GM19468 (cell line): ENCODE results near the gene SSUH2.

Experiments used
- ATAC-seq: cut with Tn5 transposase; IDR thresholded peaks from one replicate; pipeline ENCODE4 v1.9.1; 2021; ENCODE audit warnings: mild to moderate bottlenecking, moderate library complexity, moderate number of reproducible peaks; ENCODE audit not compliant: unreplicated experiment; ENCODE audit errors: extremely low read depth

The SSUH2 gene

DNA sequence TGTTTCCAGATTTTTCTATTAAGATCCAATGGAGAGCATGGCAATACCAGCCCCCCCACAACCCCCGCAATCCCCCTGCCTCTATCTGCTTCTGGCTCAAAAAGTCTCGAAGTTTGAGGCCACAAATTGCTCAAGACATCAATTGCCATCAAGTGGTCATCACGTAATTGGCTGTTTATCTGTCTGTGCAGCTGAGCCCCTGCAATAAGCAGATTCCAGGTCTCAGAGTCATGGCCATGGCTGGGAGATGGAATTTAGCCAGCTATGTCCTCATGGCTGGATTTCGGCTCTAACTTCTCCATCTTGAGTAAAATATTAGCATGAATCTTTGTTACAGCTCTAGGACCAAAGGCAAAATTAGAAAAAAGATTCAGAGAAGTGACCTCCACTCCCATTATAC lies 22.7 kb downstream of the SSUH2 start:
- ATAC-seq: no peak

DNA sequence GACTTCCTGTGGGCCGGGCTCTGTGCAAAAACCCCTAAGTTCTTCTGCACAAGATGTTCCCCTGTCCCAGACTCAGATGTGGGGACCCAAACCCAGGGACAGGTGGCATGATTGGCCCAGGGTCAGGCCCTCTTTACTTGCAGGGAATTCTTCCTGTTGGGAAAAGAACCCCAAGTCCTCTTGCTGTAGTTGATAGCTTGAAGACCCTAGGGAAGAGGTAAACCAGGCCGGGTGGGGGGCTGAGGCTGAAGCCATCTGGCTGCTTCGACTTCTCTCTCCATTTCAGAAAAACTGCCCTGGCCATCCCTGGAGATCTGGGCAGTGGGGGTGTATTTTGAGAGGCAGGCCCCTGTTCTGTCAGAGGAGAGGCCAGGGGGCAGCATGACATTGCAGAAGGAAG lies 23.5 kb downstream of the SSUH2 start:
- ATAC-seq: no peak

DNA sequence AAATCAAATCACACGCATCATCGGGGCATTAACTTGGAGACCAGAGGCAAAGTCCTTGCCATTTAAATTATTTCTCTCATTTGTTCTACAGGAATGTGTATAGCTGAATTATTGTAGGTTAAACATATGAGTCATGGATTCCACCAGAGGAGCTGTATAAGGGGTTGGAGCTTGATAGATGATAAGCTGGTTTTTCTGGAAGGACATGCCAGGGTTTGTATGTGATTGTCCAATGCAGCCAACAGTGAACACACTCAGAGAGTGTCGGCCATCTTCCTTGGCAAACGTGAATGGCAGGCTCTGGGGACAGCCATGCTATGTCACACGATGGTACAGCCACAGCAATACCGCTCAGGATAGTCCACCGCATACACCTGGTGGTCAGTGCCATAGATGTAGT lies 25.1 kb downstream of the SSUH2 start:
- ATAC-seq: no peak

DNA sequence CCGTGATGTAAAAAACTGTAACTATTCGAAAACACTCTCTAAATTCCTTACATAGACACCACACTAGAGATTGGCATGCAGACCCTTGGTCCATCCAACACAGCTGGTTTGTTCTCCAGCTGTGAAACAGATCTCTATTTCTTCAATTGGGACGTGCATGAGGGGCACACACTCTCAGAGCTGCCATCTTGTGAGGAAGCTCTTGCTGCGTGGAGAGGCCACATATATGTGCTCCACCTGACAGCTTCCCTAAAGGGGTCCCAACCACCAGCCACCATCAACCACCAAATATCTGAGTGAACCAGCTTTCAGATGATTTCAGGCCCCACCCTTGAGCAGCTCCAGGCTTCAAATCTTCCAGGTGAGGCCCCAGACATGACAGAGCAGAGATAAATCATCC lies 25.6 kb downstream of the SSUH2 start:
- no peak for ATAC-seq

DNA sequence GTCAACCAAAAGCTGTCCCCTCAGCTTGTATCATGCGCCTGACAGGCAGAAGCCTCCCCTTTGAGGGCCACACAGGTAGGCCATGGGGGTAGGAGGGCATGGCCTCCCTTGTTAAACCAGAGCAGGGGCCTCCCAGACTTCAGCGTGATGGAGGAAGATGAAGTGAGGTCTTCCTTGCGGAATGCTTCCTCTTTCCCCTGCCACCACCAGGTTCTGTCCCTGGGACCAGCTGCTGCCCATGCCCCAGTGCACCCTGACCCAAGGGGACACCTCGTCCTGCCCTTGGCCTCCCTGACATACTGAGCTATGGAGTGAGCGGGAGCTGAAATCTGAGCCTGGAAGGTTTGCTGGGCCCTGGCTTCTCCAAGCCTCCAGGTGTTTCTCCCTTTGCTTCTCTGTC lies 26.7 kb downstream of the SSUH2 start:
- ATAC-seq: no peak

DNA sequence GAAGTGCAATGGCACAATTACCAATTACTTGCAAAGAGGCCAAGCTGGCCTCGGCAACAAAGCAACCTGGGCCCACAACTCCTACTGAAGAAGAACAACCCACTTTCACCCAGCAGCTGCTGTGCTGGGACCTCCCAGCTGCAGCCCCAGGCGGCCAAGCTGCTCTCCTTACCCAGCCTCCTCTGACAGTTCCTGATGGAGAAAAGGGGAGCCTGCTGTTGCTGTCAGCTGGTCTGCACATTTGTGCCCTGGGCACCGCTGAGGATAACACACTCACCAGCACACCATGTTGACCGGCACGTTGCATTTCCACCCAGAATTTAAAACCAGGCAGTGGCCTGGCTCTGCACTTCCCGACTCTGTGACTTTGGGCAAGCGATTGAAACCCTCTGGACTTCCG lies 33.6 kb downstream of the SSUH2 start:
- no peak for ATAC-seq

DNA sequence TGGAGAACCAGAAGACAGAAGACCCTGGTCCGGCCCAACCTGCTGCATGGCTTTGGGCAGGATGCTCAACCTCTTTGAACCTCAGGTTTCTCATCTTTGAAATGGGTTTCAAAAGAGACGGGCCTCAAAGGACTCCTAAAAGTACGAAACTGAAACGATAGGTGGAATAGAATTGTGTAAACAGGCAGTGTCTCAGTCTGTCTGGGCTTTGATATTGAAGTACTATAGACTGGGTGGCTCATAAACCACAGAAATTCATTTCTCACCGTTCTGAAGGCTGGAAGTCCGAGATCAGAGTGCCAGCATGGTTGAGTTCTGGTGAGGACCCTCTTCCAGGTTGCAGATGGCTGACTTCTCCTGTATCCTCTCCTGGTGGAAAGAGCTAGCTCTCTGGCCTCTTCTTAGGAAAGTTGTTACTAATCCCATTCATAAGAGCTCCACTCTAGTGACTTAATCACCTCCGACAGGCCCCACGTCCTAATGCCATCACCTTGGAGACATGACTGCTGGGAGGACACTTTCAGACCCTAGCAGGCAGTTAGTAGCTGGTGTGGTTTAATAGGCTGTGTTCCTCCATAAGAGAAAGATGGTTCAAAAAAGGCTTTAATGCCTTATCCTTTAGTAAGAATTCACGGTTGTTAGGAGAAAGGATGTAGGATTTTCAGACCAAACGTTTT lies 35.7 kb downstream of the SSUH2 start:
- ATAC-seq: no peak

DNA sequence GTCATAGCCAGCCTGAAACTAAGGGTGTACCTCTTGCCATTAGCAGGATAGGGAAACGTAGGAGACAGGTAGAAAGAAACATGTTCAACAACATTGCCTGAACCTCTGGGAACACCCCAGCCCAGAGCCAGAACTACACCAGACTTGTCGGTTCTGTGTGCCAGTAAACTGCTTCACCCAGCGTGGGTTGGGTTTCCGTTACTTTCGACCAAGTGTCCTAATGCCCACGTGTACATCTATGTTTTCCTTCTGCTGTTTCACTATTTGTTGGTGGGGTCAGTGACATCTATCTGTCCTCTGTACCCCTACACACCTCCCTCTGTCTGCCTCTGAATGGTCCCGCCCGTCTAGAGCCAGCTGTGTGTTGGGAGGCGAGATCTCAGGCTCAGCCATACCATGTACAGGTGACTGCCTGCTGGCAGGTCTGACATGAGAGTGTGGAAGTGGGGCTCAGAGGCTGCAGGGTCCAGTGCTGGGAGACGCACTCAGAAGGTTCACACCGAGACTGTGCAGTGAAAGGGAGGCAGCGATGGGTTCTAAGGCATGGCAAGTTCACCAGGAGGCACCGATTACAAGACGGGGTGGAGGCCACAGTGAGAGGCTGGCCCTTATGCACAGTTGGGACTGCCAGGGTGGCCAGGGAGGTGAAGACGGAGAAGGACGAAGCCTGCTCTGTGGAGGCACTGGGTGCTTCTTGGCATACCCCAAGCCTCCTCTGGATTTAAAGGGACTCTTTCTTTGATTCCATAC lies 36.4 kb downstream of the SSUH2 start:
- no peak for ATAC-seq

DNA sequence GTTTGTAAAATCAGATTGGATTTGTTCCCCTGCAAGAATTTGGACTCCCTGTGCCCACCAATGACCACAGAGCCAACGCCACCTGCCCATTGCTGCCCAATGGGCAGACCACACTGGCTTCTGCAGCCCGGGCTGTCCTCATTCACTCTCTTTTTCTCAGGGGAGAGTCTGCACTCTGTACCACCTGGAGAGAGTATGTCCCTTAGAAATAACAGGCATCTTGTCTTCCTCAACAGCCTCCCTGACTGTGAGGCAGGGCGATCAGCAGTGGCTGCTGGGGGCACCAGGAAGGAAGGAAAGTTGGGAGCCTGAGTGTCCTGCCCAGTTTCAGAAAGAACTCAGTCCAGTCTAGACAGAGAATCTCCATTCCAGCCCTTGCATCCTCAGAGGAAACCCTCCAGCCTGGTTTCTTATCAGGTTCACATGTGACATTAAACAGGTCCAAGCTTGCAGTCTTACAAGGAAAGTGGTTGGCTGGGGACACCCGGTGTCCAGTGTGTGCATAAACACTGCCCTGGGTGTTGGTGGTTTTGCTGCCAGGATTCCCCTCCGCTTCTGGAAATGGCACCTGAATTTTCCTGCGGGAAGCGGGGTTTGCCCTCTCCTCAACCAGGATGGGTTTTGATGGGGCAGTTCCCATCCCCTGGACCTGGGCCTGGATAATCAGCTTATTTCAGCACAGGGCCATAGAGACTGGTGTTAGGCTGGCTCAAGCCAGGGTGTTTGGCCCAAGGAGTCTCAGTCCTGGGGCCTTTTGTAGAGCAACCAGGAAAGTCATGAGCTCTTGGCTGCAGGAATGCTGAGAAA lies 37.2 kb downstream of the SSUH2 start:
- ATAC-seq: no peak

DNA sequence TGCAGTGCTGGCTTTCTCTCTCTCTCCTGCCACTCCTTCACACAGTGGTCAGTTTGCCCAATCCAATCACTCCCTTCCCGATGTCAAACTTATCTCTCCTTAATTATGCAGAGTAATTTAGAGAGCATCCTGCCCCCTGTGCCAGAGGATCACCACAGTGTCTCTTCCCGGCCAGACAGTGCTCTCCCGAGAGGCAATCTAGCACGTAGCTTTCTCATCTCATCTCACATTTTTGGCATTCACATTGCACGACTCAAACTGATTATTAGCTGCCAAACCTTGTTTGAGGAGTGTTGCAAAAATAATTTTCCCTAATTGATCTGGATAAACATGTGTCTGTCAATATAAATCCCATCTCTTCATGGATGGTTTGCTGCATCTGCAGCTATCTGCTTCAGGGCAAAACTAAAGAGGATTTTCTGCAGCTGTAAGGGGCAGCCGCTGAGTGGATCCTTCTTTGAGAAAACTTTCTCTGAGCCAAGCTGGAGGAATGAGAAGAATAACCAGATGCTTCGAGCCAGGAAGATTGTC lies 37.8 kb downstream of the SSUH2 start:
- no peak for ATAC-seq

DNA sequence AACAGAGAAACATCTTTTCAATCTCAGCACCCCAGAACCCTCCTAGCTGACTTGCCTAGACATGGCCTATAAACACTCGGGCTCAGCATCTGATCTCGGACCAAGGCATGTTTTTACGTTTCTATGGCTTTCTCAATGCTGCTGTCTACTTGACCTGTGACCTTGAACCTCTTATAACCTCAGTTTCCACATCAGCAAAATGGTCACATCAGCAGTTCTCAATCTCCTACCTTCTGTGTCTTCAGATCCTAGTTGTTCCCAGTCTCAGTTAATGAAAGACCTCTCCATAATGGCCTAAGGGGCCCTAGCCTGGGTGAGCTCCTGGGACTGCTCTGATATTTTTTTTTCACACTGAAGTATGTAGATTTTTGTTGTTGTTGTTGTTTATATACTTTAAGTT lies 39.6 kb downstream of the SSUH2 start:
- ATAC-seq: no peak

DNA sequence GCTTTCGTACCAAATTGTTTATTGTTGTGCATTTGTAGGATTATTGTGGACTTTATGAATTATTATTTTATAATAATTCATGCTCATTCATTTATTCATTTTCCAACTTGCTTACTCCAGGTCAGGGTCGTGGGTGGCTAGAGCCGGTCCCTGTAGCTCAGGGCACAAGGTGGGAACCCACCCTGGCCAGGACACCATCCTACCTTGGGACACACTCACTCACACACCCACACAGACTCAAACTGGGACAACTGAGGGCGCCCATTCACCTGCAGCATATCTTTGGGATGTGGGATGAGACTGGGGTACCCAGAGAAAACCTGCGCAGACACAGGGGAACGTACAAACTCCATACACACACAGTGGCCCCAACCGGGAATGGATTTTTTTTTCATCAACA lies 40.6 kb downstream of the SSUH2 start:
- ATAC-seq: no peak

DNA sequence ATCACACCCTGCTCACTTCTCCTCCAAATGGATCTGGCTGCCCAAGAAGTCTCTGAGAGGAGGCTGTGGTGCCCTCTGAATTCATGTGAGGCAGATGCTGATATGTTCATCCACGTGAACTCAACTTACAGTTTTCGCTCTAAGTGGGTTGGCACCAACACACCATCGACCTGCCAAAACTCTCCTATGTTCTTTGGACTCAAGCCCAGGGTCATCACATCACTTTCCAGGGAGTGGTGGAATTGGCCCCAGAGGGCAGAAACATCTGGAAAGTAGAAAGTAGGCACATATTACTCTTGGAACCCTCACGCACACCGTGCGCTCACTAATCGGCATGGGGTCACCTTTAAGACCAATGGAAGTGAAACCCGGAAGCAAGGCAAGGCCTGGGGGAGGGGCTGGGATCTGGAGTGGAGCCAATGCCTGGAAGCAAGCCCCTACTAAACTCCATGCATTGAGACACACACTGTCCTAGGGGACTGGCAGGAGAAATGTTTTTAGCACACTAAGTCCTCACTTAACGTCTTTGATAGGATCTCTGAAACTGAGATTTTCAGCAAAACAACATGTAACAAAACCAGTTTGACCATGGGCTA lies 41.4 kb downstream of the SSUH2 start:
- ATAC-seq: no peak

DNA sequence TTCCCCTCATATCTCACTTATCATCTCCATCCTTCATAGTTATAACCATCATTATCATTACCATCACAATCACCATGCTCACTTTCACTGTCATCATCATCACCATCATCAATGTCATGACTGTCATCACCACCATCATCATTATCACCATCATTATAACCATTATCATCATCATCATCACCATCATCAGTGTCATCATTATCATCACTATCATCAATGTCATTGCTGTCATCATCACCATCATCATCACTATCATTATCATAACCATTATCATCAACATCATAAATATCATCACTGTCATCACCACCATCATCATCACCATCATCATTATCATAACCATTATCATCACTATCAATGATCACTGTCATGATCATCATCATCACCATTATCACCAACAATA lies 44.1 kb downstream of the SSUH2 start:
- ATAC-seq: no peak

DNA sequence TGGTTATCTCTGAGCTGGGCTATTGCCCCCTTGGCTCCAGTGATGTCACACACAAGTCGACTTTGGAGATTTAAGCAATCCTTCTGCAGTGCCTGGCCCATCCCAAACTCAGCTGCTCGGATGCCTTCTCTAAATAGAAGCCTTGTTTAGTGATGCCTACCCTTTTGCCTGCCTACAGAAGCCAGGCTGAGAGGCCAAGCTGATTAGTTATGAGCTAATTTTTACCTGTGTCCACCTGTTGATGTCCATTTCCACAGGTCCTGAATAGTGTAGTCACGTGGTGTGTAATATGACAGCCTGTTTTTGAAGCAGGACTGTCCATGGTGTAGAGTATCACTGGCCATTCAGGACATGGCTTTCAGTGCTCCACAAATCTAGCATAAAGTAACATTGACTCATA lies 45.5 kb downstream of the SSUH2 start:
- no peak for ATAC-seq

DNA sequence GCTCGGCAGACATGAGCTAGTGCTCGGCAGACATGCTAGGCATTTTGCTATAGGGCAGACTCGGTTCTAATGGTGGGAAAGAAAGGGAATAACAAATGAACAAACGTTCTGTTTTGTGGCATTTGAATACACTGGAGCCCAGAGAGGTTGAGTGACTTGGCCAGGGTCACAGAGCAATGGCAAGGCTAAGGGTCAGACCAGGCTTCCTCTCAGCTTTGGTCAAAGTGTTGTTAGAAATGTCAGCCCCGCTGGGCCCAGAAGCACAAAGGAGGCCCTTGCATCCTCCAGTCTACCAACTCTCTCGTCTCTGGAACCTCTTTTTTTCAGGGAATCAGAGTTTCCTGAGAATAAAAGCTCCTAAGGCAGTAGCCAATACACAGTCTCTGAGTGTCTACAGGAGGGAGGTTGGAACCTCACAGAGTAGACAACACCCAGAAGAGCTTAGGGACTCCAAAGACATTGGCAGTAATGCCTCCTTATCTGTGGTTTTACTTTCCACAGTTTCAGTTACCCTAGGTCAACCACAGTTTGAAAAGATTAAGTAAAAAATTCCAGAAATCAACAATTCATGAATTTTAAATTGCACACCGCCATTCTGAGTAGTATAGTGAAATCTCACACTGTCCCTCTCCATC lies 47.3 kb downstream of the SSUH2 start:
- no peak for ATAC-seq

DNA sequence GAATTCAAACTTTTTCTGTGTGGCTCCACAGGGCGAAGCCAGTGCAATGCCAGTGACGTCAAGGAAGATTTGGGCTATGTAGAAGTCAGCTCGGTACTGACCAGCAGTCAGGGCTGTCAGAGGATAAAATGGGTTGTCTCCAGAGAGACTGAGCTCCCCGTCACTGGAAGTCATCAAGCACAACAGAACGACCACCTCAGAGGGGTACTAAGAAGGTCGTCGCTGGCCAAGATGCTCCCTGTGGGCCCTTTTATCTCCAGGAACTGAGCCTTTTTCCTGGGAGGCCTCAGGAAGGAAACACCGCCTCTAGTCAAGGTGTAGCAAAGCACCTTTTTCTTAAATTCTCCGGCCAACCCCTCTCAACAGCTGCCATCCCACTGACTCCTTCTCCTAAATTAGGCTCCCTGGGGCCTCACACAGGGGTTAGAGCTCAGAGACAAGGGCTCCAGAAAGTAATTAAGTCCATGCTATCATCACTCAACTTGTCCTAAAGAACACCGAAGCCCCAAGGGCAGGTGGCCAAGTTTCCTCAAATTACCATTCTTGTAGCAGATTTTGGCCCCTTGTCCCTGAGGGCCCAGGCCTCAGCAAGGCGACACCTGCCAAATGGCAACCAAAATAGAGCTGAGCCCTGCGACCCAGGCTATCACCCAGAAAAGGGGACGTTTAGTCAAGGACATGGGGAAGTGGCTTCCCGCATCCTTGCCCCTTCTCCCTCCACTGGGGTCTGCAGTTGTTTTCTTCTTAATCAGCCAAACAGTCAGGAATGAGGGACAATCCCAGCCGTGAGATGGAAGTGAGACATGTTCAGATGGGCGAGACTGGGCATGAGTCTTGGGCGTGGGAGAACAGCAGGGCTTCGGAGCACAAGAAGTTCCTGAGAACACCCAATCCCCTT lies 48.0 kb downstream of the SSUH2 start:
- ATAC-seq: no peak

DNA sequence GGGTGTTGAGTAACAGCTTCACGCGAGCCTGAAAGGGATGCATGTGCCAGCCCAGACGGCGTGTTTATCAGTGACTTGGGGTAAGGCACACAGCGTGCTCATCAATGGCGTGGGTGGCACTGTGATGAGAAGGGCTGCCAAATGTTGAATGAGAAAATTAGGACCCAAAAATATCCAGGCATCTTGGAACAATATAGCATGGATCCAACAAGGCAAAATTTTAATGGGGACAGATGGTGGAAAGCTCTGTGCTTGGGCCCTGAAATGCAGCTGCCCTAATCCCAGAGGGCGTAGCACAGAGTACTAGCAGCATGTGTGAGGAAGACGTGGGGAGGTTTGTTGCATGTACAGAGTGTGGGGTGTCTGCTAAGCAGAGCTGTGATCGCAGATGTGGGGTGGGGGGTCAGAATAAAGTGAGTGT lies 48.9 kb downstream of the SSUH2 start:
- no peak for ATAC-seq

DNA sequence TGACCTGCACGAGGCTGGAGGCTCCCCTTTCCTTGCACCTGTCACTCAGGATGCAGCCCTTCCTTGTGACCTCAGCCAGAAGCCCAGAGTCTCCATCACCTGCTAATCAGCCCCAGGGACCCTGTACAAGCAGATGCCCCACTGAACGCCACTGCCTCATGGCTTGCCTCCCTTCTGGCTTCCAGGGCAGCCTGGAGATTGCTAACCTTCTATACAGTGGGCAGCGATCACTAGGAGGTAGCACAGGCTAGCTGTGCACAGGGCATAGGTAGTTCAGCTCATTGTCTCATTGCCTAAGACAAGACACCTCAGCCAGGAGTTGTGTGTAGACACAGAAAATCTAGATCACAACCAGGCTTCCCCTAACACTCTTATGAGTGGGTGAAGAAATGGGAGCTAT lies 49.3 kb downstream of the SSUH2 start:
- ATAC-seq: no peak
